GM10266 (cell line): ENCODE results near the gene ICE2.

Experiments
- DNase-seq: peaks from one replicate; pipeline ENCODE4 v3.0.0; 2012; ENCODE audit errors: extremely low spot score
- TF ChIP-seq, protein P1 (sequence below): IDR thresholded peaks from 2 replicates; pipeline ENCODE4 v1.5.1; 2012; ENCODE audit warnings: mild to moderate bottlenecking, low read depth; ENCODE audit not compliant: control insufficient read depth, insufficient read depth; ENCODE audit errors: missing control alignments

Gene ICE2

DNA sequence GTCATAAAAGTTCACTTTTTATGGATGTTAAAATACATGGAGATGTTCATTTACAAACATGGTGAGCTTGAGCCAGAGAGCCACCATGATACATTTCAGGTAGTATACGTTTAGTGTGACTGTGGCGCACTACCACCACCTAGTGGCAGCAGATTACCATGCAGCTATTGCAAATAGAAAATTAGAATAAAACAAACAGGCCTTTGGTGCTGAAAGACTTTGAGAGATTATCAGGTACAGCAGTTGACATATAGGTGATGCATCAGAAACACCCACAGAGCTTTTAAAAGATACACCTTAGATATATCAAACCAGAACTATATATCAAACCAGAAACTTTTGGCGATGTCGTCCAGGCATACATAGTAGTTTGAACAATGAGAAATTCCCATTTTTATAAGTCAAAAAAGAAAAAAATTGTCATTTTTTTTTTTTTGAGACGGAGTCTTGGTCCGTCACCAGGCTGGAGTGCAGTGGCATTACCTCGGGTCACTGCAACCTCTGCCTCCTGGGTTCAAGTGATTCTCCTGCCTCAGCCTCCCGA, 42.0 kb upstream of the ICE2 start:
- TF ChIP-seq, protein P1, sequence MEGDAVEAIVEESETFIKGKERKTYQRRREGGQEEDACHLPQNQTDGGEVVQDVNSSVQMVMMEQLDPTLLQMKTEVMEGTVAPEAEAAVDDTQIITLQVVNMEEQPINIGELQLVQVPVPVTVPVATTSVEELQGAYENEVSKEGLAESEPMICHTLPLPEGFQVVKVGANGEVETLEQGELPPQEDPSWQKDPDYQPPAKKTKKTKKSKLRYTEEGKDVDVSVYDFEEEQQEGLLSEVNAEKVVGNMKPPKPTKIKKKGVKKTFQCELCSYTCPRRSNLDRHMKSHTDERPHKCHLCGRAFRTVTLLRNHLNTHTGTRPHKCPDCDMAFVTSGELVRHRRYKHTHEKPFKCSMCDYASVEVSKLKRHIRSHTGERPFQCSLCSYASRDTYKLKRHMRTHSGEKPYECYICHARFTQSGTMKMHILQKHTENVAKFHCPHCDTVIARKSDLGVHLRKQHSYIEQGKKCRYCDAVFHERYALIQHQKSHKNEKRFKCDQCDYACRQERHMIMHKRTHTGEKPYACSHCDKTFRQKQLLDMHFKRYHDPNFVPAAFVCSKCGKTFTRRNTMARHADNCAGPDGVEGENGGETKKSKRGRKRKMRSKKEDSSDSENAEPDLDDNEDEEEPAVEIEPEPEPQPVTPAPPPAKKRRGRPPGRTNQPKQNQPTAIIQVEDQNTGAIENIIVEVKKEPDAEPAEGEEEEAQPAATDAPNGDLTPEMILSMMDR: peak; percentile 88
- DNase-seq: peak; percentile 46

DNA sequence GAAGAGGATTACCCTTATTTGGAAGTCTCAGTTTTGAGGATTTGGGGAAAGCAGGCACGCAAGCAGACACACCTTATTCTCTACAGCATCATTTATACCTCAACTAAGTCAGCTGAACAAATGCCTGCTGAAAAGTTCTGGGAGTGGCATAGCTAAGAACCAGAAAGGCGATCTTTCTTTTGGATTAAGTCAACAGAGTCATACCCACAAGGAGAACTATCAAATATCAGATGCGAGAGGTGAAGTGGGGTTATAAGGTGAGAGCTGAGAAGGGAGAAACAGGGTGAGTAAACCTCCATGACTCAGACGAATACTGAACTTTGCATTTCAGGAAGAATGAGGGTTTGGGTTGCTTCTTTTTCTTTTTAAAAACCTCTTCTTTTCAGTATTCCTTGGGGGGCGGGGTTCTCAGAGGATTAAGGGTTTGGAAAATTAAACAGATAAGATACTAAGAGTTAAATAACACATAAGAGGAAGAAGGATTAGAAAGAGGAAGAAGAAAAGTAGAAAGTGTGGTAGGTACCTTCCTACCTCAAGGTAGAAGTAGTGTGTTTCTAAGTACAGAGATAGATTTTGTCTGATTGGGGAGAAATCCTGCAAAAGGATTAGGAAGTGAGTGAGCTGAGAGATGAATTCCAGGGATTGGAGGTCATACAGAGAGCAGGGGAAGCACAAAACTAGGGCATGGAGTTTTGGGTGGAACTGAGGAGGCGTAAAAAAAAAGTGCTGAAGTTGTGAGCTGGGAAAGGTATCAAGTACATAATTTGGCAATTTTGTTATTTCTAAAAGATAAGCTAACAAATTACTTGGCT, 41.3 kb upstream of the ICE2 start:
- TF ChIP-seq, protein P1: no peak
- DNase-seq: no peak

DNA sequence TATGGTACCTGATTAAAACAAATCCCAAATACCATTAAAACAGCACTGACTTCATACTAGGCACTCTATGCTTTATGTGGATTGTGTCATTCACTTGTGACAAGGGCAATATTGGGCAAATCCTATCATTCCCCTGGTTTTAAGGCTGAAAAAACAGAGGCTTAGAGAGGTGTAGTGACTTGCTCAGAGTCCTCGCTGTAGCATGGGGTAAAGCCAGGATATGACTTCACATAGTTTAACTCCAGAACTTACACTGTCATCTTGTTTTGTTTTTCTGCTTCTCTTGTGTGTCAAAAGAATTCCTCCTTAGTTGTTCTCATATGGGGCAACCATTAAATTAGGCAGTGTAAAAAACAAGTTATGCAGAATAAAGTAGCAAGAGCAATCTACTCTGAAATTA, 40.3 kb upstream of the ICE2 start:
- no peak for DNase-seq
- TF ChIP-seq, protein P1: no peak

DNA sequence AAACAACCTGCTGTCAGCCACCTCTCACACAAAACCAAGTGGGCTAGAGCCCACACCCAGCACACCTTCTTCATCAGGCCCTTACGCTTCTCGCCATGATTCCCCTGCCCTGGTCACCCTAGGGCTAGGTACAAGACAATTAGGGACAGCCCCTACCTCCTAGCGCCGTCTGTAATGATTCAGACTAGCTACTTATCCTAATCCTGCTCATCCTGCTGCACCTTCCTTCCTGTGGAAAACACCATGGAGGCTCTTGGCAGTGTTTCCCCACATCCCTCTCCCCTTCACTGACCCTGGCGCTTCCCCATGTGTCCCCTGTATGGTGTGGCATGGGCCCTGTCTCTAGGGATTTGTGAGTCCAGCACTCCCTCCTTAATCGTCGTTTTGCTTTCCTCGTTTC, 39.6 kb upstream of the ICE2 start:
- TF ChIP-seq, protein P1: no peak
- DNase-seq: no peak

DNA sequence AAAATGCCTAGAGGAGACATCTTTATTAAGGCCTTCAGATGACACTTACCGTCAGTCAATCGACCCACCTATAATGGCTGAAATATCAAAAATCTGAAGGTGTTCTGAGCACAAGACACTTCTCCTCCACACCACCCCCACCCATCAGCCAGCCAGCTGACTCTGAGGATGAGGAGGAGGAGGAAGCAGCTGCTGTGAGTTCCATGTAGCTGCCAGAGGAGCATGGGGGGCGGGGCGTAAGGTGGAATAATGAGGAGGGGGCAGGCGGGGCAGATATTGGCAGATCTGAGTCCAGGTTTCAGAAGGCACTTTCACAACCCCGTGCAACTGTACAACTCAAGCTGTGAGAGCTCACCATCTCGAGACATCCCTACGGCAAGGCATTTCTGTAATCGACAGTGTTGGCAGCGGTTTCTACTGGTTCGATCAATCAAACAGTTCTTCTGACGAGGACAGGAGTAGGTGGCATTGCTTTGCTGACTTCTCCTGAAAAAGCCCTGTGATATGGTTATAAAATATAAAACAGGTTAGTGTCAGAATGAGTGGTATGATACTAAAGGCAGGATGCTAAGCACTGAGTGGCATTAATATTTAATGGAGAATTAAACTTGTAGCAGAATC, 35.4 kb upstream of the ICE2 start:
- TF ChIP-seq, protein P1: no peak
- DNase-seq: no peak

DNA sequence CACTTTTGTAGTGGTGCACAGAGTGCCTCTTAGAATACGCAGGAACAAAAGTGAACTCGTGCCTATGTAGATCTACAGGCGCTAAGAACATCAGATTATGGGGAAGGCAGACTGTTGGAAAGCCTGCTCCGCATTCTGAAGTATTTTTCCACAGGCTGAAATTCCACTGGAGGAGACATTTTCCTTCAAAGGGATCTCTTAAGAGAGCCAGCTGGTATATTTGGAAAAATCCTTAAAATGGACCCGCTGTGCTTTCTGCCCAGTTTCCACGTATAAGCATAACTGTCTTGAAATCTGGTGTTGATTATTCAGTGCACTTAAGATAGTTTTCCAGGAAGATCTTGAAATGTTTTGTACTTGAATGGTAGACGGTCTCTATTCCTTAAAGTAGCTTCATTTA, 34.7 kb upstream of the ICE2 start:
- no peak for DNase-seq
- TF ChIP-seq, protein P1: no peak

DNA sequence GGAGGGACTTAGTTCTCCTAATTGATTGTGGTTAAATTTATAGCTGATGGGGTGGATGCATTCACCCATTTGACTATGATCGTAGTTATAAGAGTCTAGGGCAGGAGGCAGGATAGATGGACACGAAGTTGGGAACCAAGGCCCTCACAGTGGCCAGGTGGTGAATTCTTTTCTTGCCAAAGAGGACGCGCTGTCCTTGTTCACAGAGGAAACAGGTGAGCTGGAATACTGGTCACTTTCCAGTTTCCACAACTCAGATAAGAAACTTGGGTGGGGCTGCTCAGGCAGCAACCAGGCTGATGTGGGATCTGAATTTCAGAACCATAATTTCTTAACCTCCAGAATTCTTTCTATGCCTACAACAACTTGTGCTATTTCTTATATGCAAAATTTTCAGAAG, 34.0 kb upstream of the ICE2 start:
- DNase-seq: no peak
- TF ChIP-seq, protein P1: no peak
